H1 (cell line): ENCODE data around the gene TGM1. TPM values are rescaled to one million over a fixed set of nuclear protein-coding genes. Genes with fewer than 3 reads are reported as not detected.

Experiments
- BACH1 ChIP-seq: IDR thresholded peaks from 2 replicates; pipeline ENCODE4 v1.6.1; 2012; ENCODE audit warnings: low read length, improper control_type of control experiment
- CEBPB ChIP-seq: IDR thresholded peaks from 2 replicates; pipeline ENCODE4 v1.6.1; 2012; ENCODE audit warnings: low read depth, low read length
- CTBP2 ChIP-seq: IDR thresholded peaks from 2 replicates; pipeline ENCODE4 v1.7.0; 2011; ENCODE audit warnings: borderline replicate concordance, mild to moderate bottlenecking, moderate library complexity, mixed read lengths, low read length; ENCODE audit not compliant: insufficient read depth, insufficient read length
- EGR1 ChIP-seq: IDR thresholded peaks from 2 replicates; pipeline ENCODE4 v1.6.1; 2011; ENCODE audit warnings: low read depth, low read length, borderline replicate concordance
- EZH2 ChIP-seq: fragments of 200-600 bp; sonication (generic); IDR thresholded peaks from 2 replicates; pipeline ENCODE4 v1.7.1; 2012; ENCODE audit warnings: low read depth, mild to moderate bottlenecking, moderate library complexity, low read length, inconsistent platforms; ENCODE audit not compliant: severe bottlenecking
- HDAC2 ChIP-seq, 2 experiments: fragments of 300-600 bp in 1 of 2; sonication (generic) in 1 of 2; IDR thresholded peaks; 2 replicates each; pipeline ENCODE4 v1.6.1; 2011 to 2012; ENCODE audit warnings: low read depth in 2 of 2, low read length in 2 of 2, mild to moderate bottlenecking in 2 of 2, moderate library complexity in 2 of 2, borderline replicate concordance in 1 of 2, inconsistent platforms in 1 of 2
- HDAC6 ChIP-seq: IDR thresholded peaks from one replicate; pipeline ENCODE4 v1.7.1; 2012; ENCODE audit warnings: low read depth, mild to moderate bottlenecking, inconsistent platforms, low read length, moderate library complexity
- JUND ChIP-seq: IDR thresholded peaks from 2 replicates; pipeline ENCODE4 v1.6.1; 2011; ENCODE audit warnings: mild to moderate bottlenecking, improper control_type of control experiment, low read length
- KDM1A ChIP-seq: fragments of 200-600, 300-600 bp; sonication (generic); IDR thresholded peaks from 2 replicates; pipeline ENCODE4 v1.7.1; 2016; ENCODE audit warnings: mild to moderate bottlenecking, low read length, borderline replicate concordance
- MAFK ChIP-seq: IDR thresholded peaks from 2 replicates; pipeline ENCODE4 v1.6.1; 2012; ENCODE audit warnings: low read depth, mild to moderate bottlenecking, improper control_type of control experiment, low read length
- PHF8 ChIP-seq: fragments of 200-600 bp; sonication (generic); conservative IDR thresholded peaks from 2 replicates; pipeline ENCODE4 v1.7.1; 2012; ENCODE audit warnings: low read depth, mild to moderate bottlenecking, inconsistent platforms, low read length, moderate library complexity
- RBBP5 ChIP-seq: IDR thresholded peaks from 2 replicates; pipeline ENCODE4 v1.7.1; 2012; ENCODE audit warnings: low read depth, mild to moderate bottlenecking, inconsistent platforms, low read length, moderate library complexity, borderline replicate concordance
- RXRA ChIP-seq: IDR thresholded peaks from 2 replicates; pipeline ENCODE4 v1.6.1; 2011; ENCODE audit warnings: low read depth, mild to moderate bottlenecking, low read length, moderate library complexity; ENCODE audit not compliant: insufficient read depth
- SAP30 ChIP-seq: fragments of 300-600 bp; sonication (generic); IDR thresholded peaks from 2 replicates; pipeline ENCODE4 v1.7.1; 2012; ENCODE audit warnings: low read length, moderate library complexity, mild to moderate bottlenecking, inconsistent platforms; ENCODE audit not compliant: insufficient read depth, insufficient replicate concordance
- SIN3A ChIP-seq, 2 experiments: IDR thresholded peaks in 1 of 2; conservative IDR thresholded peaks in 1 of 2; 2 replicates each; pipeline ENCODE4 v1.6.1; 2011 to 2012; ENCODE audit warnings: low read length in 2 of 2, improper control_type of control experiment in 1 of 2, low read depth in 1 of 2, mild to moderate bottlenecking in 1 of 2
- SRF ChIP-seq: IDR thresholded peaks from 2 replicates; pipeline ENCODE4 v1.6.1; 2011; ENCODE audit warnings: mild to moderate bottlenecking, low read depth, low read length, moderate library complexity
- TCF12 ChIP-seq: IDR thresholded peaks from 2 replicates; pipeline ENCODE4 v1.6.1; 2011; ENCODE audit warnings: low read depth, mild to moderate bottlenecking, low read length
- polyA plus RNA-seq, 7 experiments: library from polyadenylated mRNA; depleted of rRNA in 3 of 7; stranded (reverse) in 5 of 7; unstranded in 2 of 7; fragments of >200 nt in 5 of 7; fragments of 200-250 nt in 2 of 7; gene quantifications; 1 replicate in 5 of 7; 2 replicates in 1 of 7; 4 replicates in 1 of 7; pipeline versions ENCODE4 v1.2.1 to v1.2.3, GENCODE V29; 2011 to 2013; ENCODE audit warnings: missing spikeins in 2 of 7, mixed read lengths in 2 of 7
- total RNA-seq: library from RNA; stranded (reverse); fragmentation: NEBNext Ultra II Directional; extraction: Animal tissue kit (Norgen Biotek cat#: 25700); gene quantifications from 2 replicates; pipeline ENCODE4 v1.2.1, GENCODE V29; 2021
- TF ChIP-seq, protein P1 (sequence below): IDR thresholded peaks from 2 replicates; pipeline ENCODE4 v1.6.1; 2011; ENCODE audit warnings: low read depth, mild to moderate bottlenecking, low read length; ENCODE audit not compliant: insufficient read depth

TGM1 gene
- total and polyA plus RNA-seq, 2 of the 8 experiments (the other 6 are each of a cell fraction or from before 2014, with no cell fraction given) = 1.8 to 2.2 TPM

DNA sequence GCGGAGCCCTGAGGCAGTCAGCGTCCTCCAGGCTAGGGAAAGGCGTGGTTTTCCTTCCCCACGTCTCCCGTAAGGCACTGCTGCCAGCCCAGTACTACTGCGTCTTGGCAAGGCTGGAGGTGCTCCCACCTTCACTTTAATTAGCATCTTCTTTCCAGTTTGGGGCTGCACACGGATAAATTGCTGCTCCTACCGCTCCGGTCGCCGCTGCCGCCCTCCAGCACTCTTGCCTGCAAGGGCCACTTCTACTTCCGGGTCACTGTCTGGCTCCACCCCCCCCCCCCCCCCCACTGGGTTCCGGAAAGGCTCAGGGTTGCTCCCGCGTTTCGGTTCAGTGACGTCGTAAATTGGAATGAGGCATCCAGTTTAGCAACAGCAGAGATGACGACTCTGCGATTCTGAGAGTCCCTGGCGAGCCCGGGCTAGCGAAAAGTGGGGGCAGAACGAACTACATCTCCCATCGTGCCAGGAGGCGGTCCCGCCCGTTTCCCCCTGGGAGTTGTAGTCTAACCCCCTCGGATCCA lies 30.8 kb downstream of the TGM1 start, which contains the start of gene NEDD8 (continued):
- TF ChIP-seq MAFK (no peak), SAP30 (peak; percentile 43), SIN3A (conservative IDR thresholded peaks at IDR 0.05 in 1 of 2, IDR thresholded peaks at IDR 0.05 in 1 of 2; ENCODE audit: low read depth in 1 of 2, low read length in 2 of 2) (peak in 1 of 2 experiments; percentile 84; a peak in 2 of 4 replicates), RXRA (no peak), EGR1 (no peak), JUND (no peak), BACH1 (no peak), CEBPB (no peak), TCF12 (no peak), KDM1A (no peak), CTBP2 (no peak), SRF (no peak), HDAC2 (IDR thresholded peaks at IDR 0.05; ENCODE audit: borderline replicate concordance in 1 of 2, low read depth in 2 of 2, low read length in 2 of 2) (no peak), HDAC6 (no peak), PHF8 (peak; percentile 81), EZH2 (no peak), RBBP5 (0 out of 2 replicates have a peak, but pooled peaks have one; percentile 19)
- TF ChIP-seq, protein P1, sequence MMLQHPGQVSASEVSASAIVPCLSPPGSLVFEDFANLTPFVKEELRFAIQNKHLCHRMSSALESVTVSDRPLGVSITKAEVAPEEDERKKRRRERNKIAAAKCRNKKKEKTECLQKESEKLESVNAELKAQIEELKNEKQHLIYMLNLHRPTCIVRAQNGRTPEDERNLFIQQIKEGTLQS = no peak
